GM23248 (cell line): ENCODE measurements around the gene ZNHIT1. TPM values are rescaled to one million over a fixed set of nuclear protein-coding genes. Genes with fewer than 3 reads are reported as not detected.
A peak's percentile ranks its signal among the peaks of the same experiment; 100 is the strongest.

ENCODE experiments used
- DNase-seq: peaks from one replicate; pipeline ENCODE4 v3.0.0-alpha.2; 2015
- H2AFZ ChIP-seq: fragments of 200-600 bp; sonication (generic); 2 replicates; pipeline ENCODE4 v1.6.1; 2016; ENCODE audit warnings: antibody characterized with exemption
- H3F3A ChIP-seq: fragments of 200-600 bp; sonication (generic); 2 replicates; pipeline ENCODE4 v1.6.1; 2016; ENCODE audit warnings: mild to moderate bottlenecking, antibody characterized with exemption, mixed run types; ENCODE audit not compliant: insufficient read depth
- H3K27ac ChIP-seq: fragments of 200-600 bp; sonication (generic); 2 replicates; pipeline ENCODE4 v1.5.1; 2016; ENCODE audit warnings: mild to moderate bottlenecking
- H3K27me3 ChIP-seq: fragments of 200-600 bp; sonication (generic); replicated peaks from 2 replicates; pipeline ENCODE4 v1.6.1; 2016; ENCODE audit warnings: mild to moderate bottlenecking; ENCODE audit not compliant: insufficient read depth
- H3K36me3 ChIP-seq: fragments of 200-600 bp; sonication (generic); 2 replicates; pipeline ENCODE4 v1.6.1; 2016; ENCODE audit warnings: low read depth, mild to moderate bottlenecking
- H3K4me1 ChIP-seq: fragments of 200-600 bp; sonication (generic); 2 replicates; pipeline ENCODE4 v1.6.1; 2016; ENCODE audit warnings: mild to moderate bottlenecking; ENCODE audit not compliant: insufficient read depth
- H3K4me2 ChIP-seq: fragments of 200-600 bp; sonication (generic); one replicate; pipeline ENCODE4 v1.6.1; 2016; ENCODE audit warnings: mild to moderate bottlenecking; ENCODE audit not compliant: unreplicated experiment
- H3K4me3 ChIP-seq: fragments of 200-600 bp; sonication (generic); 2 replicates; pipeline ENCODE4 v1.5.1; 2016; ENCODE audit warnings: mild to moderate bottlenecking
- H3K79me2 ChIP-seq: fragments of 200-600 bp; sonication (generic); 2 replicates; pipeline ENCODE4 v1.6.1; 2016; ENCODE audit warnings: mild to moderate bottlenecking; ENCODE audit not compliant: insufficient read depth
- H3K9ac ChIP-seq: fragments of 200-600 bp; sonication (generic); 2 replicates; pipeline ENCODE4 v1.6.1; 2016; ENCODE audit warnings: mild to moderate bottlenecking
- H3K9me2 ChIP-seq: fragments of 200-600 bp; sonication (generic); 2 replicates; pipeline ENCODE4 v1.6.1; 2016; ENCODE audit warnings: mixed run types, mild to moderate bottlenecking, moderate library complexity; ENCODE audit not compliant: insufficient read depth
- H3K9me3 ChIP-seq: fragments of 200-600 bp; sonication (generic); one replicate; pipeline ENCODE4 v1.6.1; 2017; ENCODE audit warnings: low read depth
- H4K20me1 ChIP-seq: fragments of 200-600 bp; sonication (generic); 2 replicates; pipeline ENCODE4 v1.6.0; 2016; ENCODE audit not compliant: insufficient read depth
- EZH2 ChIP-seq: fragments of 200-600 bp; sonication (generic); IDR thresholded peaks from 2 replicates; pipeline ENCODE4 v1.6.1; 2018; ENCODE audit warnings: antibody characterized with exemption, mild to moderate bottlenecking; ENCODE audit not compliant: insufficient read depth, poor library complexity, severe bottlenecking
- EZH2phosphoT487 ChIP-seq: fragments of 200-600 bp; sonication (generic); IDR thresholded peaks from 2 replicates; pipeline ENCODE4 v1.6.1; 2018; ENCODE audit warnings: antibody characterized with exemption, moderate library complexity, mild to moderate bottlenecking, low read depth; ENCODE audit not compliant: insufficient read depth
- WGBS, 2 experiments: methylation state at CpG; one replicate each; pipeline ENCODE4 v1.1.6; 2015 to 2017; ENCODE audit warnings: low lambda C conversion rate in 2 of 2, low coverage in 1 of 2; ENCODE audit errors: missing lambda C conversion rate in 2 of 2; 5-methylcytosine and 5-hydroxymethylcytosine counted together
- in situ Hi-C: fragments of 300-500 bp; cut with MboI; formaldehyde crosslinking; loops from 2 replicates; pipeline ENCODE4 v1.15.0; 2020
- polyA plus RNA-seq: library from polyadenylated mRNA; unstranded; fragments of >200 nt; fragmentation: Nextera tagmentation; extraction: Ambion mirVana; gene quantifications from 2 replicates; pipeline ENCODE4 v1.2.1, GENCODE V29; 2016
- total RNA-seq: library from RNA; depleted of rRNA; stranded (reverse); fragments of >200 nt; shearing (Covaris generic); gene quantifications from 2 replicates; pipeline ENCODE4 v1.2.3, GENCODE V29; 2014

The ZNHIT1 gene
- total and polyA plus RNA-seq, 2 experiments from 2014 or later, result 98.0 to 119 TPM

GRCh38 chr7:101177644-101178043 is 40.3 kb upstream of the ZNHIT1 start:
- H4K20me1 ChIP-seq, result no peaks in the 10 kb centered on the region
- TF ChIP-seq EZH2phosphoT487, result no peak
- TF ChIP-seq EZH2, result peak; percentile 31
- H3K79me2 ChIP-seq, result no peaks in the 10 kb centered on the region
- no peaks in the 10 kb centered on the region for H3K9me3 ChIP-seq
- WGBS, 2 experiments, result 27 to 45% methylated on average over 2 of the region's 2 CpGs
- H3K4me1 ChIP-seq, result no peaks in the 10 kb centered on the region
- peaks cover 74% of the 10 kb centered on the region for H3K27me3 ChIP-seq
- no peaks in the 10 kb centered on the region for H3K36me3 ChIP-seq
- no peak for DNase-seq
- H3K4me3 ChIP-seq, result no peak overlapping the region
- H3F3A ChIP-seq, result no peaks in the 10 kb centered on the region
- H3K4me2 ChIP-seq, result no peak overlapping the region
- H3K9ac ChIP-seq, result no peak overlapping the region
- in situ Hi-C loops, result no loop called here
- no peak overlapping the region for H2AFZ ChIP-seq
- H3K27ac ChIP-seq, result no peak overlapping the region
- no peaks in the 10 kb centered on the region for H3K9me2 ChIP-seq

- Histone ChIP-seq H3F3A (no peaks in the 10 kb centered on the region), H3K27me3 (peaks cover 65% of the 10 kb centered on the region), H3K36me3 (no peaks in the 10 kb centered on the region), H2AFZ (no peak overlapping the region), H3K9me2 (no peaks in the 10 kb centered on the region), H3K4me1 (no peaks in the 10 kb centered on the region), H3K4me3 (no peak overlapping the region), H3K9me3 (no peaks in the 10 kb centered on the region), H4K20me1 (no peaks in the 10 kb centered on the region), H3K79me2 (no peaks in the 10 kb centered on the region), H3K4me2 (peak overlapping the region; percentile 57), H3K9ac (no peak overlapping the region), H3K27ac (no peak overlapping the region)
- in situ Hi-C loops, result no loop called here
- WGBS, 2 experiments, result 1 to 3% methylated on average over 18 to 20 of the region's 20 CpGs
- DNase-seq, result no peak
- TF ChIP-seq EZH2phosphoT487, result no peak
- peak; percentile 77 for TF ChIP-seq EZH2
These were observed 38.8 kb upstream of the ZNHIT1 start for GRCh38 chr7:101179117-101179516.

GRCh38 chr7:101179713-101180112 is 38.3 kb upstream of the ZNHIT1 start:
- no peak for TF ChIP-seq EZH2phosphoT487
- peak; percentile 43 for TF ChIP-seq EZH2
- Histone ChIP-seq H4K20me1 (no peaks in the 10 kb centered on the region), H3K4me2 (no peak overlapping the region), H3K4me3 (no peak overlapping the region), H3K27ac (no peak overlapping the region), H3K27me3 (peaks cover 60% of the 10 kb centered on the region), H3K9ac (no peak overlapping the region), H3K79me2 (no peaks in the 10 kb centered on the region), H3K9me2 (no peaks in the 10 kb centered on the region), H2AFZ (no peak overlapping the region), H3K36me3 (no peaks in the 10 kb centered on the region), H3K4me1 (no peaks in the 10 kb centered on the region), H3F3A (peaks cover 4% of the 10 kb centered on the region; the same call in 1 of the 2 replicates), H3K9me3 (no peaks in the 10 kb centered on the region)
- in situ Hi-C loops, result no loop called here
- WGBS, 2 experiments, result 2 to 3% methylated on average over 11 to 23 of the region's 27 CpGs
- no peak for DNase-seq

GRCh38 chr7:101180130-101180755 is 37.7 kb upstream of the ZNHIT1 start, which contains the start of gene NAT16:
Gene NAT16 (minus strand): TSS chr7:101180293. CDS start chr7:101174807, 5,486 bp downstream.
- H2AFZ ChIP-seq, result no peak within 1 kb of the TSS; the same call in 1 of the 2 replicates
- H3K9me2 ChIP-seq, result no peaks in the 10 kb centered on the region
- H3K4me3 ChIP-seq, result no peak within 1 kb of the TSS
- no peak within 1 kb of the TSS for H3K9ac ChIP-seq
- H3K27me3 ChIP-seq, result peaks cover 56% of the 10 kb centered on the region
- H3K9me3 ChIP-seq, result no peaks in the 10 kb centered on the region
- H3K27ac ChIP-seq, result no peak within 1 kb of the TSS
- peak; percentile 63 for TF ChIP-seq EZH2
- TF ChIP-seq EZH2phosphoT487, result 0 out of 2 replicates have a peak, but pooled peaks have one; percentile 25
- H3K79me2 ChIP-seq, result no peaks in the 10 kb centered on the region
- H3K4me2 ChIP-seq, result peak within 1 kb of the TSS; percentile 57
- peaks cover 9% of the 10 kb centered on the region; the same call in 1 of the 2 replicates for H3F3A ChIP-seq
- H3K4me1 ChIP-seq, result no peaks in the 10 kb centered on the region
- no peaks in the 10 kb centered on the region for H4K20me1 ChIP-seq
- 1 to 11% methylated on average over 27 to 35 of the region's 56 CpGs for WGBS, 2 experiments
- in situ Hi-C loops, result no loop called here
- no peaks in the 10 kb centered on the region for H3K36me3 ChIP-seq
- no peak for DNase-seq
